Inferior parietal cortex (tissue), 1 donor: Measurements from ENCODE around the gene PRDX2.
"Not testable (repeated sequence)": the region's sequence is repeated elsewhere in the genome, so short reads cannot be mapped to it uniquely, and the experiment has no call there.

Experiments used
- DNase-seq: peaks from one replicate; pipeline ENCODE4 v3.0.0-alpha.2; 2016; ENCODE audit errors: extremely low spot score

The PRDX2 gene

DNA sequence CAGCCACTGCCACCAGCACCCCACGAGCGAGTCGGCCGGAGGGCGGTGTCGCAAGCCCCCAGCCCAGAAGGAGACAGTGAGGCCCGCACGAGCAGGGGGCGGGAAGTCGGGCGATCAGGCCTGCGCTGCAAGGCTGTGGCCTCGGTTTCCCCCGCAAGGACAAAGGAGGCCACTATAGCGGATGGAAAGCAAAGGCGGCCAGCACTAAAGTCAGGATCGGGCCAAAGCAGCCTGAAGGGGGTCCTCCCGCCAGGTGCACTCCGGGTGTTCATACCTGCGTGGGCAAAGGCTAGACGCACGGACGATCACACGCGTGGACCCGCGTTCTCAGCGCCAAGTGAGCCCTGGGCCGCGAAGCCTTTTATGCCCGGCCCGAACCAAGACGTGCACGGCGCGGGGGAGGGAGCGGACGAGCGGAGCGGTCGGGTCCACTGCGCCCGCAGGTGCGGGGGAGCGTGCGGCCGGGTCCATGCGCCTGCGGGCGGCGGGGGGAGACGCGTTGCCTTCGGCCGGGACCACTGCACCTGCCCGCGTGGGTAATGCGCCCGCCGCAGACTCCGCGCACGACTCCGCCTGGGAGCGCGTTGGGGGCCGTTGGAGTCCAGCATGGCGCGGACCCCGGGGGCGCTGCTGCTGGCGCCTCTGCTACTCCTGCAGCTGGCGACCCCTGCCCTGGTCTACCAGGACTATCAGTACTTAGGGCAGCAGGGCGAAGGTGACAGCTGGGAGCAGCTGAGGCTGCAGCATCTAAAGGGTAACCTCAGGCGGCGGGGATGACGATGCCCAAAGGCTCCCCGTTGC is at the start of gene PRDX2, which contains the start of gene THSD8:
TSS of gene PRDX2 (minus strand) at position 335 of the 801 bp plus-strand sequence. CDS start 539 bp downstream, outside the sequence.
TSS of gene THSD8 (plus strand) at position 604 of the 801 bp plus-strand sequence. CDS start at position 607, 3 bp downstream.
- DNase-seq = peak; percentile 80

DNA sequence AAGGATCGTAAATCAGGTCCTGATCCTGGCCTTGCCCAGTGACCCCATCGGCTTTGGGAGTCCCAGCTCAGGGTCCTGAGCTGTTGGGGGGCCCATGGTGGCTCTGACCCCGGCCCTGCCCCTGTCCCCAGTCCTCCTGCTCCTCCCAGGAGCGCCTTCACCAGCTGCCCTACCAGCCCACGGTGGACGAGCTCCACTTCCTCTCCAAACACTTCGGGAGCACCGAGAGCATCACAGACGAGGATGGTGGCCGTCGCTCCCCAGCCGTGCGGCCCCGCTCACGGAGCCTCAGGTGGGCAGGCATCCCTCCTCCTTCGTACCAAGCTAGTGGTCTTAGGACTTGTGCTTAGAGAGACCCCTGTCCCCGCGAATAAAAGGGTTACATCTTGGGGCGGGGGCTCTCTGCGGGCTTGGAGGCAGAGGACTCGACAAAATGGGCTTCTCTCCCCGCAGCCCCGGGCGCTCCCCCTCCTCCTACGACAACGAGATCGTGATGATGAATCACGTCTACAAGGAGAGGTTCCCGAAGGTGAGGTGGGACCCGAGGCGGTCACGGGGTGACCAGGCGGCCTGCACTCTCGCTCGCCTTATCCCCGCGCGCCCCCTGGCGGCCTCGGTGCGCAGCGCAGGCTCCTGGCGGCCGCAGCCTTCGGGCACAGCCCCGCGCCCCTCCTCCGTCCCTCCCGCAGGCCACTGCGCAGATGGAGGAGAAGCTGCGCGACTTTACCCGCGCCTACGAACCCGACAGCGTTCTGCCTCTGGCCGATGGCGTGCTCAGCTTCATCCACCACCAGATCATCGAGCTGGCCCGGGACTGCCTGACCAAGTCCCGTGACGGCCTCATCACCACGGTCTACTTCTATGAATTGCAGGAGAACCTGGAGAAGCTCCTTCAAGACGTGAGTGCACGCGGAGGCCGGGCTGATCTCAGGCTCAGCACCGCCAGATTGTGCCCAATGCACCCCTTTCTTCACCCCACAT is 45.8 kb upstream of the PRDX2 start:
- DNase-seq = peak; percentile 83

DNA sequence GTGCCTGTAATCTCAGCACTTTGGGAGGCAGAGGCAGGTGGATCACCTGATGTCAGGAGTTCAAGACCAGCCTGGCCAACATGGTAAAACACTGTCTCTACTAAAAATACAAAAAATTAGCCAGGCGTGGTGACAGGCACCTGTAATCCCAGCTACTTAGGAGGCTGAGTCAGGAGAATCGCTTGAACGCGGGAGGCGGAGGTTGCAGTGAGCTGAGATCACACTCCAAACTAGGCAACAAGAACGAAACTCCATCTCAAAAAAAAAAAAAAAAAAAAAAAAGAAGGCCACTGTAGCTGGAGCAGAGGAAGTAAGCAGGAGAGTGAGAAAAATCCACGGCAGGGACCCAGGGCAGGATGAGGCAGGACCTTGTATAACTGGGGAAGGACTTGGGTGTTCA is 45.0 kb upstream of the PRDX2 start:
- not testable (repeated sequence) for DNase-seq

DNA sequence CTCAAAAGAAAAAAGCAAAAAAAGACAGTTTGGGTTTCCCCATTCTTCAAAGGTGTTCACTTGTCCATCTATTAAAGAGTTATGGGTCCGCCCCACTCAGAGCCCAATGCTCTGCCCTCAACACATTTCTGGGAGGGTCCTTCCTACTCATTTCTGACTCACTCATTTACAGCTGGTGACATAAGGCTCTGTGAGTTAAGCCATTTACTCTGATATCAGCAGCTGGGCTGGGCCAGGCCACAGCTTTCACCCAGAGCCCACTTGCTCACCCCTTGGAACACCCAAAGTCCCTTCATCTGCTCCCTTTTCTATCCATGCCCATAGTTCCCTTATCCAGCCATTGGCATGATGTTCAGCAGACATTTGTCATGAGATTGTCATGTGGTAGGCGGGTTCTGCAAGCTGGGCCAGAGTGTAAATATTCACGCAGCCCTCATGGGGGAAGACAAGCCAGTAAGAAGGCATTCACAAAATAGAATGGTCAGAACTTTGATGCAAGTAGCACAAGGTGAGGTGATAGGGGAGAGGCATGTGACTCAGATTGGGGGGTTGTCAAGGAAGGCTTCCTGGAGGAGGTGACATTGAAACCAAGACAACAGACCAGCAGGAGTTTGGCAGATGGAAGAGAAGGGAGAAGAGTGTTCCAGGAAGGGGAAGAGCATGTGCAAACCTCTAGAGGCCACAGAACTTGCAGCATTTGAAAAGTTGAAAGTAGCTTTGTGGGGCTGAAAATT is 42.6 kb upstream of the PRDX2 start:
- no peak for DNase-seq

DNA sequence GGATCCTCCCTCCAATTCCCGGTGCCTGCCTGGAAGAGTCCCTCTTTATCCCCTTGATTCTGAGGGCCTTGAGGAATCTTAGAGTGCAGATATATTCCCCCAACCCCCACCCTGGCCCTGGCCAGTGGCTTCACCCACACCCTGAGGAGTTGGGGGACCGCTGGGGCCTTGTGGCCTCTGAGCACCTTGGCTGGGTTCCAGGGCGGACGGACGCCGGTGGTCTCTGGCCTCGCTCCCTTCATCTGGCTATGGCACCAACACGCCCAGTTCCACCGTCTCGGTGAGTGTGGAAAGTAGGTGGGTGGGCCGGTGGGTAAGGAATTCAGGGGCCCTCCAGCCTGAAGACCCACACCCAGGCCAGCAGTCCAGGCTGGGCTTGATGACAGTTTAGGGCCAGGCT is 41.7 kb upstream of the PRDX2 start:
- no peak for DNase-seq

DNA sequence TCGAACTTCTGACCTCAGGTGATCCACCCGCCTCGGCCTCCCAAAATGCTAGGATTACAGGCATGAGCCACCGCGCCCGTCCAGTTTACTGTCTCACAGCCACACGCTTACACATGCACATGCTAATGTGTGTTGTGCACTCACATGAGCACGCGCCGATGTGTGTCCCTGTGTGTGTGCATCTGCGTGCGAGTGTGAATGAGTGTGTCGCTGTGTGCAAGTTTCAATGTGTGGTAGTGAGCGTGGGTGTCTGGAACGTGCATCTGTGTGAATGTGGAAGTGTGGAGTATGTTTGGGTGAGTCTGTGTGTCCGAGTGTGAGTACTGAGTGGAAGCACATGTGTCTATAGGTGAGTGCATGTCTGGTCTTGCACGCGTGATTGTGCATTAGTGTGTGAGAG is 40.9 kb upstream of the PRDX2 start:
- no peak for DNase-seq

DNA sequence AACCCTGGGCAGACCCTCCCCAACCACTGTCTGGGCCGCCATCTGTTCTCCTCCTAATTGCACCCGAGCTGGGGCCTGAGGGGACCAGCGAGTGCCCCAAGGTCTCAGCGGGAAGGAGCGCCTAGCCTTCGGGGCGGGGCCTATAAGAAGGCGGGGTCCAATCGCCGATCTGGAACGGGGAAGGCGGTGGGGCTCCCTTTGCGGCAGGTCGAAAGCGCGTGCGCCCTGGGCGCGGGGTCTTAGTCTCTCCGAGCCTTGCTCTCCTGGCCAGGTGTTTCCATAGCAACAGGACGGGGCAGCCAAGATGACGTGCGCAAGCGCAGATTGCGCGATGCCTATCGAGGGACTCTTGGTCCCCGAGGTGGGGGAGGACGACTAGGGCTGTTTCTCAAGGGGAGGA is 39.5 kb upstream of the PRDX2 start:
- DNase-seq = no peak

DNA sequence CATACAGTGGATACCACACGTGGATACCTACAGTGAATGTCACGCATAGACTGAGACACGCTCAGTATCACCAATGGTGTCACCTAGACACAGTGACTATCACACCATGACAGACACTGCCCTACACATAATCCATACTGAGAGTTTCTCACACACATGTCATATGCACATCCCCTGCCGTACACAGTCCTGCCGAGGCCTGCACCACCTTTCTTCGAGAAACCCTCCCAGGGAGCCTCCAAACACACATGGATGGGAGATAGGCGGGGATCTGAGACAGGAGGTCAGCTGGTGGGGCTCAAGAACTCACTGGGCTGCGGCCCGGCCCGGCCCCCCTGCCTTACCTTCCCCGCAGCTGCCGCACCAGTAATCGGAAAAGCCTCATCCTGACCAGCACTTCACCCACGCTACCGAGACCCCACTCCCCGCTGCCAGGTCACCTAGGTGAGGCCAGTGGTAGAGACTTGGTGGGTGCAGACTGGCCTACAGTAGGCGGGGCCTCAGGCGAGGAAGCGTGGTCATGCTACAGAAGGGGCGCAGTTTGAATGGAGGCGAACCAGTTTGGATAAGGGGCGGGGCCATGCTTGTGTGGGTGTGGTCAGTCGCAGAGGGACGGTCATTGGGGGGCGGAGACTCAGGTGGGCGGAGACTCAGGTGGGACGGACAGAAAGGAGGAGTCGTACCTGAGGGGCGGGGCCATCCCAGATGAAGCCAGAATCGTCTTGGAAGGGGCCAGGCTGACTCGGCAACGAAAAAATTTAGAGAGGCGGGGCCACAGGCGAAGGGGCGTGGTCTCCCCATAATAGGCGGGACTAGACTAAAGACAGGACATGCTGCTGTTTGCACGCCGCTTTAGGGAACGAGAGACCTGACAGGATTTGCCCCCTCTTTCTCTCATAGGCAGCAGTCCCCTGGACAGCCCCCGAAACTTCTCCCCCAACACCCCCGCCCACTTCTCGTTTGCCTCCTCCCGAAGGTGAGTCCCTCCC is 38.8 kb upstream of the PRDX2 start:
- DNase-seq = no peak

DNA sequence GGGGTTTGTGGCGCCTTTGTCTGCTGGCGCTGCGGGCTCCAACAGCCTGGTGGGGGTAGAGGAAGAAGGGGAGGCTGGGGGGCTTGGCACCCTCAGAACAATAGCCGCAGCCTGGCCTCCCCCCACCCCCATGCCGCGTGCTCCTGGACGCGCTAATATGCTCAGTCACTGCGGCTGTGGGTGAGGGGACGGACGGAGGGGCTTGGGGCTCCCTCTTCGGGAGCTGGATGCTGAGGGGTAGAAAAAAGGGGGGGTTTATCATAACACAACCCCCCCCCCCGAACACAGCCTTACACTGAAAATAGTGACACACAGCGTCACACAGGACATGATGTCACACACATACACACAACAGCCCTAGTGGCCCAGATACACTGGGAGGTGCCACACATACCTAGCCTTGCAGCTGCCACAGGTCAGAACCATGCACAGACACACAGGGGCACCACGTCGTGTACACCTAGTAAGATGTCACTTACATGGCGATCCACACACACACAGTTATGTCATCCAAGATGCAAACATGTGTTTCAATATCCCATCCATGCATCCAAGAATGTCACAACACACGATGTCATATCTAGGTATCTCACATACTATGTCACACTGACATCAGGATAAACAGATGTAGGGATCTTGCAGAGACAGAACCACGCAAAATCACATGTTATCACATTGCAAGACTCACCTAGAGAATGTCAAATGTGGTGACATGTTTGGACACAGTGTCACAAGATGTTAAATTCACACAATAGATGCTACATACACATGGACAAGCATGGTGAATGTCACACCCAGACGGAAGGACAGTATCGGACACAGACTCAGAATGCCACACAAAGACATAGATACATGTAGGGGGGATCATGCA is 37.5 kb upstream of the PRDX2 start:
- DNase-seq = no peak

DNA sequence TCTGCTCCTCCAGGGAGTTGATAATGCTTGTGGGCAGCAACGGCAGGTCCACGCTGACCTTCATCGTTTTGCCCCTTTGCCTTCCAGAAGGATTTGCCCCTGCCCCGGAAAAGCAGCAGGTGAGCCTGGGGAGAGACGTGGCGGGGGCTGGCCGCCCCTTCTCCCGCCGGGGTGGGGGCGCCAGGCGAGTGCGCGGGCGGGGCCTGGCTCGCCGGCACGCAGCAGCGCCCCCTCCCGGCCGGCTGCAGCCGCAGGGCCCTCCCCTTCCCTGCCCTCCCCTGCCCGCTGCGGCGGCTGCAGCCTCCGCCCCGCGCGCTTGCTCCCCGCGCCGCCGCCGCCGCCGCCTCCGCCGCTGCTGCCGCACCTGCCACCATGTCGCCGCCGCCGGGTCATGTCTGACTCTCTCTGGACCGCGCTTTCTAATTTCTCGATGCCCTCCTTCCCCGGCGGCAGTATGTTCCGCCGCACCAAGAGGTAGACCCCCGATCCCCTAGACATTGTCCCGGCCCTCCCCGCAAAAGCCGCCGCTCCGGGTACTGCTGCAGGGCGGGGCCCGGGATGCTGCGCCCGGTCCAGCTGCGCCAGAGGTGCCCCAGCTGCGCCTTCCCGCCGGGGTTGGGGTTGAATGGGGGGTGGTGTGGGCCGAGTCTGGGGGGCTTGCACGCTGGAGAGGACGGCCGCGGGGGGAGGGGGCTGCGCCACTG is 36.7 kb upstream of the PRDX2 start, which contains the start of gene MAST1:
TSS of gene MAST1 (plus strand) at position 334 of the 704 bp plus-strand sequence. CDS start at position 392, 58 bp downstream.
- DNase-seq = no peak

DNA sequence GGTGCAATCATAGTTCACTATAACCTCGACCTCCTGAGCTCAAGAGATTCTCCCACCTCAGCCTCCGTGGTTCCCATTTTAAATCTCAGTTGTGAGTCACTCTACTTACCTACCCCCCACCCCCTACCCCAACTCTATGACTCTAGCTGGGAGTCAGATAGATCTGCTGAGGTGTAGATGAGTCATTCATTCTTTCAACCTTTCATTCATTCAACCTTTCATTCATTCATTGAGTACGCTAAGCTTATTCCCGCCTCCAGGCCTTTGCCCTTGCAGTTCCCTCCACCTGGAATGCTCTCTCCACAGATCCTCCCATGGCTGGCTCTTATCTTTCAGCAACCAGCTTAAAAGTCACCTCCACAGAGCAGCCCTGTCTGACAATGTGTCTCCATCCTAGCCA is 35.6 kb upstream of the PRDX2 start:
- no peak for DNase-seq

DNA sequence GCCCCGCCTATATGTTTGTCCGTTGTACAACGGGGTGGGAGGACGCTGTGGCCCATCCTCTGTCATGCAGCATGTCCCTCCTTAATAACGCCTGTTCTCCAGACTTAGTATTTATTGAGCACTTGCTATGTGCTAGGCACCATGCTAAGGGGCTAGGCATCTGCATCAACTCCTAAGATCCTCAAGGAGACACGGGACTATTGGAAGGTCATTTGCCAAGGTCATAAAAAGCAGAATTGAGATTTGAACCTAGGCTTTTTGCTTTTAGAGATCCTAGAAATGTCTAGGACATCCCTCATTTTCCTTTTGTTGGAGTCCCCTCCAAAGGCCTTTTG is 34.9 kb upstream of the PRDX2 start:
- no peak for DNase-seq

DNA sequence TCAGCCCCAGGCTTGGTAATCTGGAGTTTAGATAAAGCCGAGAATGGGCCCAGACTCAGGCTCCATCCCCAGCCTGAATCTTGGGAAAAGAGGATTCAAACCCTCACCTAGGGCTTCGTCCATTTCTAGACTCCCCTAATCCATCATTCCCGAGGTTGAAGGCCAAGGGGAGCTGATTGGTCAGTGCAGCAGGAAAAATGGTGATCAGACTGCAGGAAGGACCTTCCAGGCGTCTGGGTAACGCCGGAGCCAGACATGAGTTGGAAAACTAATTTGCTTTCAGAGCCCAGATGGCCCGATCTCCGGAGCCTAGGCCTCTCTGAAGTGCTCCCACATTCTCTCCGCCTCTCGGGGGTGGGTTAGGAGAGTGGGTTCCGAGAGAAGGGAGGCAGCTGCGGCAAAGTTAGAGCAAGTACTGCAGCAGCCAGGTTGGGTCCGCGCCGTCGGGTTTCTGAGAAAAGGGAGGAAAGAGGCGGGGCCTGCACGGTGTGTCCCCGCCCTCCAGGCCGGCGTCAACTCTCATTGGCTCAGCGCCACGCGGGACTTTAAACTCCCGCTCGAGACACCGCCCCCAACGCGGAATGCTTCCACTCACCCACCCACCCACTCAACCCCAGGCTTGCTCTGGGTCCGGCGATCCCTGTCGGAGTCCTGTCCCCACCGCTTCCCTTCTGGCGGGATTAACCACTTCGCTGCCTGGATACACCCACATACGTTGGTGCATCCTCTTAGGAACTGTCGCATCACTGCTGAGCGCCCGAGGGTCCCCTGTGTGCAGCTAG is 33.6 kb upstream of the PRDX2 start:
- no peak for DNase-seq

DNA sequence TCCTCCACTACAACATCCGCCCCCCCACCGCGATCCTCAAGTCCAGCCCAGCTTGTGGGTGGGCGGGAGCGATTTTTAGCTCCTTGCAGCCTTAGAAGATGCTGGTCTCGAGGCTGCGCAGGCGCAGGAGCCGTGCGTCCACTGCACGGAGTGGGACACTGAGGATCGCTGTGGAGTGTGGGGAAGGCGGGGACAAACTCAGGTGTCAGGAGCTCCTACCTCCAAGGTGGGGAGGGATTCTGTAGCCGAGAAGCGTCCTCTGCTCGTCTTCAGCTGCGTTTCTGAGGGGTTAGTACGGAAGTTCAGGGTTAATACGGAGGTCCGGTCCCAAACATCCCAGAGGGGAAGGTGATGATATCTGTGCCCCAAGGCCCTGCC is 33.0 kb upstream of the PRDX2 start, which contains the start of gene RTBDN:
TSS of gene RTBDN (minus strand) at position 14 of the 378 bp plus-strand sequence. CDS start 4,600 bp downstream, outside the sequence.
- no peak for DNase-seq

DNA sequence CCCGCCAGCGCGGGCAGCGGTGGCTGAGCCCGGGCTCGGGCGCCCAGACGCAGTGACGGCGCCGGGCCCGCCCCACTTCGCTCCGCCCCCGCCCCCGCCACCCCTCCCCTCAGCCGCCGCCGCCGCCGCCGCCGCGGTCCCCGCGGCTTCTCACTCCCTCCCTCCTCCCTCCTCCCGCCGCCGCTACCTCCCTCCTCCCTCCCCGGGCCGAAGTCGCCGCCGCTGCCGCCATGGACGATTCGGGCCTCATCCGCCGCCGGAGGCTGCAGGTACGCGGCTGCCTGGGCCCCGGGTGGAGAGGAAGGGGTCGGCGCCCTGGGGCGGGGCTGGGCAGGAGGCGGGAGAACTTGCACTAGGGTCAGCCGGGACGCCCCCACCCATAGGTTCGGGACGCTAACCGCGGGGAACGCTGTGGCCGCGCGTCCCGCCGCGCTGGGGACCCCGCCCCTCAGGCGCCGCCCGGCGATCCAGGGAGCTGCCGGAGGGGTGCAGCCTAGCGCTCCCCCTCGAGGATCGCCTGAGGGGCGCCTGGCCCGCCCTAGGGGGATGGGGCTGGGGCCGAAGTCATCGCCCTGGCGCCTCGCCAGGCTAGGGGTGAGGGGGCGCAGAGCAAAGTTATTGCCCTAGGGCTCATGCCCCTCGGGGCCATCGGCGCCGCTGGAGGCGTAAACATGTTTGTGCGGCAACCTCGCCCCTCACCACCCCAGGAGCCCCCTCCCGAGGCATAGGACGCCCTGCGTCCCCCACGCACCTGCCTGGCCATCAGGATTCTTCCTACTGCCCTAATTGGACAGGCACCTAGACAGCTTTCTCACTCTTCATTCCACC is 32.4 kb upstream of the PRDX2 start:
- no peak for DNase-seq

DNA sequence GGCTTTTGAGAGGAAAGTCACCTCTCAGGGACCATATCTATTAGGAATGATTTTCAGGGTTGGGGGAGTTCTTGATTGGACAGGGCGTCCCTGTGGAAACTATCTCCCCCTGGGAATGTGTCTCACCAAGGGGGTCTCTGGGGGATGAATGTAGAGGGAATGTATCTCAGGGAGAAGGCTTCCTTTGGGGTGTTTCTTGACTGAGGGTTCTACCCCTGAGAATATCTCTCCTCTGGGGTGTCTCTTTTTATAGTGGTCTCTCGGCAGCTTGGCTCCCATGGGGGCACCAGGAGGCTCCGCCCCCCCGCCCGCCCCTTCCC is 31.8 kb upstream of the PRDX2 start:
- no peak for DNase-seq

DNA sequence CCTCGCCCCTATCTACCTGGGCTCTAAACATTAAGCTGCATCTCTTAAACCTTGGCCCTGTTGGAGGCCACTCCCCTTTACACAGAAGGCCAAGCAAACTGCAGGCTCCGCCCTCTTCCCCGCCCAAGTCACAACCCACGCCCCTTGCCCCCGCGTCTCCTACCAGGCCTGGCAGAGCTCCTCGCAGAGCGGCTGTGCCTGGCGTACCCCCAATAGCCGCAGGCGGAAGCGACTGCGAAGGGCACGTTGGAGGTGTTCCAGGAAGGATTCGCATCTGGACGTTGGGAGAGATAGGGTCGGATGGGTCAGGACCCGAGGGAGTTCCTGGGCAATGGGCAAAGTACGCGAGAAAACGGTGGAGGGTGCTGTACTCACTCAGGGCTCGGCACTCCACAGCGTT is 26.9 kb upstream of the PRDX2 start:
- DNase-seq = no peak
